COLO829 (cell line): Measurements from ENCODE around the gene LRRC53.
A peak's percentile ranks its signal among the peaks of the same experiment; 100 is the strongest.

Experiments used
- DNase-seq: peaks from one replicate; pipeline ENCODE4 v3.0.0; 2012; ENCODE audit warnings: low spot score

The LRRC53 gene

DNA sequence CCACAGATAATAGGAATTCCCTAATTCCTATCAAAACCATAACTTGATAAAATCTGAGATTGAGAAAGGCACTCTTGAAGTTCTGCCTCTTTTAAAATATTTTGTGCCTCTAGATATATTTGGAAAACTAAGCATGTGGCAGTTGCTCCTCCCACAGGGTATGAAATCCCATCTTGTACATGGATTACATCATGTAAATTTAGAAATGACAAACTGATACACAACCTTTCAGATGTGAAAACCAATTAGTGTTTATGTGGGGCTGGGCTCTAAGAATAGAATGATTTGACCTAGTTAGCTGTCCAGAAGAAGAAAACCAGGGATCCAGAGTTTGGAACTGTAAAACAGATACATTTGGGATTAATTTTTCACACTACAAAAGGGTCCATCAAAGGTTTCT lies 15.7 kb downstream of the LRRC53 start:
- no peak for DNase-seq

DNA sequence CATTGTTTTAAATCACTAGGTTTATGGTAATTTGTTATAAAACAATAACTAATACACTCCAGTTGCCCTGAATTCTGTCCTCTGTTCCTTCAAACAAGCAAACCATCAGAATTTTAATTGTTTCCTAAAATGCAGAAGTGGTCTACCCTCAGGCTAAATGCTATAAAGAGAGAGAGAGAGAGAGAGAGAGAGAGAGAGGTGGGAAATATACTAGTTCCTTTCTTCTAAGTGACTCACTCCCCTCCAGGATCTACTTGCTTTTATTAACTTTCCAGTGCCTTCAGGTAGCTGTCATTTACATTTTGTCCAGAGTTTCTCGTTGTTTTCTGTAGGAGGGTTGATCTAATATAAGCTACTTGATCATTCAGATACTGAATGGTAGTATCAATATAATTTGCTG lies 26.4 kb downstream of the LRRC53 start:
- peak; percentile 42 for DNase-seq

DNA sequence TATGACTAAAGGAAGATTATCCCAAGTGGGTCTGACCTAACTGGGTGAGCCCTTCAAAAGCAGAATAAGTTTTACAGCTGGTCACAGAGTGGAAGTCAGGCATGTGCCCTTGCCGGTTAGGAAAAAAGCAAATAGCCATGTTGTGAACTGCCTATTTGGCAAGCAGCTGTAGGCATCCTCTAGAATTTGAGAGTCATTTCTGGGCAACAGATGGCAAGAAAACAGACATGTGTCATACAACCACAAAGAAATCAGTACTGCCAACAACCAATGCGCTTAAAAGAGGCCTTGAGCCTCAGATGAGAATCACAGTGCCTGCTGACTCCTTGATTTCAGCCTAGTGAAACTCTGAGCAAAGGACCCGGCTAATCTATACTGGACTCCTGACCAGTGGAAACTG lies 26.8 kb downstream of the LRRC53 start:
- no peak for DNase-seq

DNA sequence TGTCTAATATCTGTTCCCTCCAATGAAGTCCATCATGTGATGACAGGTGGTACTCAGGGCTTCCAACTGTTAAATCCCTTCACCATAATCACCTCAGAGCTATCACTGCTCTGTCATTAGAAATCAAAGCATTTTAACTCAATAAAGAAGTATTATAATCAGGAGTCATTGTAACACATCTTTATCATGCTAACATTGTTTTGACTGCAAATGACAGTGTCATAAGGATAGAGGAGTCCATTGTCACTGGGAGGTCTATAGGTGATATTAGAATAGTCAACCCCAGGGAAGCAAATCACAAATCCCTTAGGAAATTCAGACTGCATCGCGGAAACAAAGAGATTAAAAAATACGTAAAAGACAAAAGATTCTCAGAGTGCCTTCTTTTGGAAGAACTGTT lies 30.8 kb downstream of the LRRC53 start:
- DNase-seq = no peak

DNA sequence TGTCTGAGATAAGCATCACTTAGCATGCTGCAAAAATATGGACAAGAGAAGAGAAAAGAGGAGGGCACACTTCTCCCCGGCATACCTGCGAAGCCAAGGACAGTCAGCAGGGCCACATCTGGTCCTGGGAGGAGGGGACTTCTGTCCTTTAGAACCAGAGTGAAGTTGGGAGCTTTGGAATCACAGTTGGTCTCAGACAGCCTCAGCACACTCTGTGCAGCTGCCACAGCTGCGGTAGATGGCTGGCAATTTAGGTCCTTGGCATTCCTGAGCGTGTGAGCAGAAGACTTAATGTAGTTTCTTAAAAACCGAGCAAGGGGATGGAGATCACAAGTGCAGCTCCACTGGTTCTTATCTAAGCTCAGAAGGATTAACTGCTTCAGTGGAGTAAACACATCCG lies 32.3 kb downstream of the LRRC53 start:
- no peak for DNase-seq

DNA sequence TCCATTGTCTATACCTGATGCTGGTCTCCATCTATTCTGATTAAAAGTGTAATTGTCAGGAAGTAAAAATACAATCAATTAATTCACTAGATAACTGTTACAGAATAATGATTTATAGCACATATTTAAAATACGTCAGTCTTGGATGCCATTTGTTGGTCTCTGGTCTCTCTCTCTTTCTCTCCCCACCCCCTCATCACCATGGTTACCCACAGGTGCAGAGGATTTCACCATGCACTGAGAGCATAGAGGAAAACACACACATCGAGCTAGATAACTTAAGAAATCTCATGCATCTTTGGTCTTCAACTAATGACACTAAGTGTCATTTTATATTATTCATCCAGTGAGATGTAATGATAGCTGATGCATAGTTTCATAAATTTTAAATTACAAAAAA lies 33.4 kb downstream of the LRRC53 start:
- no peak for DNase-seq

DNA sequence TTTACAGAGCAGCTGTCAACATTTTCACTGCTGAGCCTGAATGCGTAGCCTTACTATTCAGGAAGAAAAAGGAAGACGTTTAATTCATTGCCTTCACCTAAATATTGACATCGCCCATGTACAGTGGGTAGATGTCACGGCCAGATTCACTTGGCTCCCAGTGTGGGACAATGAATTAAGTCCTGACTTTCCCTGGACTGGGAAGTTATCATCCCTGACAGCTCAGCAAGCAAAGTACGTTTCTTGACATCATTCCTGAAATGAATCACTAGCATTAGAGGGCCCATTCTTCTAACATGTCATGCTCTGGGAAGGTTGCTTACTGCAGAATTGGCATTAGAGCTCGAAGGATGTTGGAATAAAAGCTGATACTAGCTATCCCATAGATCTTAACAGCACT lies 37.8 kb downstream of the LRRC53 start:
- DNase-seq = no peak

DNA sequence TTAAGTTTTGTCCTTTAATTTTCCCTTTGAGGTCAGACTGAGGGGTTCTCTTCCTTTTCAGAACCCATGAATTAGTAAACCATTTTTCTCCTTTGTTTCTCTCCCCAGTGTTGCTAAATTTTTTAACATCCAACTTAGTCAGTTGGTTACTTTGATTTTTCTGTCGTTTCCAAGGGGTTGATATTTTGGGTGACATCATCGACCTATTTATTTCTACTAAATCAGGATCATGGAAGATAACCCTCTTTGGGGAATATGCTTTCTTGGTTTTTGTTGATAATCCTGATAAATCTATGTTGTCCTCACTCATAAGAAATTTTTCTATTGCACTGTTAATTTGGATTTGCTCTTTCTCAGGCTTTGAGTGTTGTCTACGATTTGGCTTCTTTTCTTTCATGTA lies 40.9 kb downstream of the LRRC53 start:
- no peak for DNase-seq

DNA sequence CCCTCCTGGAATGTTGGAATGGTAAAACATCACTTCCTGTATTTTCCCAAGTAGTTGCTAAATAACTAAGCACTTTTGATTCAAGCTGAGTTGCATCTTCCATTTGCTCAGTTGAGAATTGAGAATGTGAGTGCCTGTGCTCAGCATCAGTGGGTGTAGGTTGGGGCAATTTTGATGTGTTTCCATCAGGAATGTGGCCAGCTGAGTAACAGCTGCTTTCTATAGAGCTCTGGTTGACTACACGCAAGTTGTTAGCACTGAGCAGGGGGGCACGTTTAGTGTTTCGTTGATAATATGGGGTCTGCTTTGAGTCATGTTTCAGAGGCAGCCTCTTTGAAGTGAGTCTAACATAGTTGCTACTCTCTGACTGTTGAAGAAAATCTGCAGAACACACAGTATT lies 41.5 kb downstream of the LRRC53 start:
- no peak for DNase-seq

DNA sequence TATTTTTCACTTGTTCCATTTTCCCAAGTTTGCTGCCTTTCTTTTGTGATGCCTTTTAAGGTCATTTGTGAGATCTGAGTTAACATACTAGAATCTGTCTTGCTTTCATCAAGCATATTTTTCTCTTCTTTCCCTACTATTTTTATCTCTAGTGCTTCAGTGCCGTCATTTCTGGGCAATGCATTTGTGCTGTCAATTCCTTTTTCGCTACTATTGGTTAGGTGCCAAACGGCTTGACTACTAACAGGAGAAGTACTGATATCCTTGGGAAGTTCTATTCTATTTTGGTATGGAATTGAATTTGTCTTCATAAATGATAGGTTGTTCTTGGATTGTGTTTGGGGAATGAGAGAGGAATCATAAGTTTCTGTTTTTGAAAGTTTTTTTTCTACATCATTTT lies 42.2 kb downstream of the LRRC53 start:
- DNase-seq = no peak

DNA sequence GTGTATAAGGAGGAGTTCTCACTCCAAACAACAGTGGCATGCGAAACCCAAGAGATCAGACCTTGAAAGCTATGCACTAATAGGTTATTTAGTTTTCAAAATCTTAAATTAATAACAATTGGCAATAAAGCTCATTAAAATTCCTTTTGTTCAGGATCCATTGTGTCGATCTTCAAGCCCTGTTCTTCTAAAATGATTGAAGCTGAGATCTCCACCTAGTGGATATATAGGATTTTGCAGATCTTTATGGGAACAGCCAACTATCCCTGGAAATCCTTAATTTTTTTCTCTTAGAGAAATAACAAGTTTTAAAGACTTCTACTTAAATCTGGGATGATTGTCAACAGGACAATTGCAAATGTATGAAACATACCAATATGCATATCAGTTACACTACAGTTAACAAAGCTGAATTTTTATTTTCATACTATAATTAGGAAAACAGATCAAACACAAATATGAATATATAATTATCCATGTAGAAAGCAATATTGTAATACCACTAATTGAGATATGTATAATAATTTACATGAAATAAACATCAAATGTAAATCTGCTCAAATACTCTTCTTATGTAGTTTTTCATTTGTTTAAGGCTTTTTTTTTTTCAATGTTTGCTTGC lies 43.3 kb downstream of the LRRC53 start:
- peak; percentile 49 for DNase-seq

DNA sequence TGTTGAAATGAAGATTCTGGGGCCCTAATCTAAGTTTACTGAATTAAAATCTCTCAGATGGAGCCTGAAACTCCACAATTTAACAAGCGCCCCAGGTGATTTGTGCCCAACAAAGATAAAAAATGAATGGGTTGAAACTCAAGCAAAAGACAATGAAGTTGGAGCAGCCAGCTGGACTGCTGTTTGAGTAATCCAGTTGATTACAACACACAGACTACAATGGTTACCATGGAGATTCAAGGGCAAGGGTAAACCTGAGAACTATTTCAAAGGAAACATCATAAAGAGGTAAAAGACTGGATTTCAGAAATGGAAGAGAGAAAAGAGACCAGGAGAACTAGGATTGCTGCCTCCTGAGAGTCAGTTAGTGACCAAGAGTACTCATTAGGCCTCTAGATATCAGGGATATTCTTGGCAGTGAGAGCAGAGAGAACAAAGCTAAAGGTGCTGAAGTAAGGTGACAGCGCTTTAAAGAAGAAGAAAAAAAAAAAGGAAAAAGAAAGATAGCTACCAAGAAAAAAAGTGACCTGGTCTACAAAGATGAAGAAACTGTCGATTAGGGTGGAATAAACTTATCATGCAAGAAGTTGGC lies 44.5 kb downstream of the LRRC53 start:
- no peak for DNase-seq

DNA sequence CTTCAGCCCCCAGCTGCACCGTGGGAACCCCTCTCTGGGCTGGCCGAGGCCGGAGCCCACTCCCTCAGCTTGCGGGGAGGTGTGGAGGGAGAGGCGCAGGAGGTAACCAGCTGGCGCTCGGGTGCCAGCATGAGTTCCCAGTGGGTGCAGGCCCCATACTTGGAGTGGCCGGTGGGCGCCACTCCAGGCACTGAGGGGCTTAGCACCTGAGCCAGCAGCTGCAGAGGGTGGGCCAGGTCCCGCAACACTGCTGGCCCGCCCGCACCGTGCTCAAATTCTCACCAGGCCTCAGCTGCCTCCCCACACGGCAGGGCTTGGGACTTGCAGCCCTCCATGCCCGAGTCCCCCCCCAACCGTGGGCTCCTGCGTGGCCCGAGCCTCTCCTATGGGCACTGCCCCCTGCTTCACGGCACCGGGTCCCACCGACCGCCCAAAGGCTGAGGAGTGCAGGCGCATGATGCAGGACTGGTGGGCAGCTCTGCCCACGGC lies 47.2 kb downstream of the LRRC53 start:
- DNase-seq = no peak

DNA sequence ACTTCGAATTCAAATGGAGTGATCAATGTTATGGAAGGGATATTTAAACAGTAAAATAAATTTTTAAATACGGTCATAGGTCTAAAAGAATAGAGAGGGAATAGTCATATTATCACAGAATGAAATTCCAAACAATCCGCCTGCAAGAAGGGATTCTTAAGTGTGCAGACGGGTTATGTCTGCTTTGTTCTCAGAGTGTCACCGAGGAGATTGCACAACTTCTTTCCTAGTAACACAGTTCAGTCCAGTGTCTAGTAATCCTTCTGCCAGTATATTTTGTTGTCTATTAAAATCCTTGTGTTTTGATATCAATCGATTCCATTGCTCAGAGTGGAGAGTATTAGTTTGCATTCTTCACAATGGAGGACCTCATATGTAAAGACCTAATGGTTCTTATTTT lies 48.4 kb downstream of the LRRC53 start:
- no peak for DNase-seq

DNA sequence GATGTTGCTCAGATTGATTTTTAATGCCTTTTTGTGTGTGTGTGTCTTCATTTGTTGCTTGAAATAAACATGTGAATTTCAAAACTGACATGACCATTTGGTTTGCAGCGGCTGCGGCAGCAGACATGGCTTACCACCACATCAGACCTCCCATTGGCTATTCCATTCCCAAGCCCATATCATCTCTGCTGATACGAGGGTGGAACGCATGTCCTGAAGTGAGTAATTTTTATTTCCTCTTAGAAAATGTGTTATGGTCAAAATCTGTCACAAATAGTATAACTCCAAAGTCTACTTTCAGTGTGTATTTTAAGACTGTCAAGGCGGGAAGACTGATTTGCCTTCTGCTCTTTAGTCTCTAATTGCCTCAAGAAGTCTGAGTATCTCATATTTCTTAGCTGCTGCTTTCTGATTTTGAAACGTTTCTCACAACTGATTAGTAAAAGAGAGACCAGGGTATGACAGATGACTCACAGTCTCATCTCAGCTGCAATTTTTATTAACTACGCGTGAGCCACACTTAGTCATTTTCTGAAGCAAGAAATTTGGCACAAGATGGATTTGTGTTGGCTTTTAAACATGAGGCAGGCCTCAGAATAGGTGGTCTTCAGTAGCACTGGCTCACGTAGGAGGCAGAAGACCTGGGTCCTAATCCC lies 49.0 kb downstream of the LRRC53 start:
- no peak for DNase-seq

DNA sequence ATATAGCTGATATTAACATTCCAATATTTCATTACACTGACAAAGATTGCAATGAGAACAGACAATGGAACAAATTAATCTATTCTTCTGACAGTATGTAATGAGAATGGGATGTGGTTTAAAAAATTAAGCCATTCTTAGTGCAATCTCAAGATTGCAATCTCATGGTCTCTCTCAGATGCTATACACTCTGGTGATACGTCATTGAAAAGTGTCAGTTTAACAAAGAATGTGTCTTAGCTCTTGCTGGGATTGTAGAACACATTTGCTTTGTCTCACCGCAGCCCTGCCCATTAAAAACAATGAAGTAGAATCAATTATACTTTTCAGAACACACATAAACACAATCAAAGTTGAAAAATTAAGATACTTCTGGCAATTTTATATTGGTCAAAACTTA lies 55.2 kb downstream of the LRRC53 start:
- no peak for DNase-seq

DNA sequence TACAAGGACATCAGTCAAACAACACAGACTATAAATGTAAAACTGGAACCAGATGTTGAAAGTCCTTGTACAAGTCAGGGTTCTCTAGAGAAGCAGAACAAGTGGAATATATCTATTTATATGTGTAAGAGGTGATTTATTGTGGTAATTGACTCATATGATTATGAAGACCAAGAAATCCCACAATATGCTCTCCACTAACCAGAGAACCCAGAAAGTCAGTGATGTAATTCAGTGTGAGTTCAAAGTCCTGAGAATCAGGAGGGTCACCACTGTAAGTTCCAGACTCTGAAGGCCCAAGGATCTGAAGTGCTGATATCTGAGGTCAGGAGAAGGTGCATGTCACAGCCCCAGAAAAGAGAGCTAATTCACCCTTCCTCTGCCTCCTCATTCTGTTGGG lies 57.0 kb downstream of the LRRC53 start:
- DNase-seq = no peak

DNA sequence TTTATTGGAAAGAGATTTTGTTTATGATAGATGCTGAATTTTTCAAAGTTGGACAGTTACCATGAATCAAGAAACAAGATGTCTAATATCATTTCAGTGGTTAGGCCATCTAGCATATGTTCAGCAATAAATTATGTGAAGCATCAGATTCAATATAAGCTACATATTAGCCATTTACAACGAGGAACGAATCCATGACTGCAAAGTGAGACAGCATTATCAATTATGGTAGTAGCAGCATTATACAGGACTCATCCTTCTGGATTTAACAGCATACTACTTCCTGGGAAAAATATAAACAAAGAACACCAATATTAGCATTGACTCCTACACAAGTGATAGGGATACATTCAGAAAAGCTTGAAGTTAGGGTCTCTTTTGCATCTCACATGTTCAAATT lies 59.1 kb downstream of the LRRC53 start:
- no peak for DNase-seq

DNA sequence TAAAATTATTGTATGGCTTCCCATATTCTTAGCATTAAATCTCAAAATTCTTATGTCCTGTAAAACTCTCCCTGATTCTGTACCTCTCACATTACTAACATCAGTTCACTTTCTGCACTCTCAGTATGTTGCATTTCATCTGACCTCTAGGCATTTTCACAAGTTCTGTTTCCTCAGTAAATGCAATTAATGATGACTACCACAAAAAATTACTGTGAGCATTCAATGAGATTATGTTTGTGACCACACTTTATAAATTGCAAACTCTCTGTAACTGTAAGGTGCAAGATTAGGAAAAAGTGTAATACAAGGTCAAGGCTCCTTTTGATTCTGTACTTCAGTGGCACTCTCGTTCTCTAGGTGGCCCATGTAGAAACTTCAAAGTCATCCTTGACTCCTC lies 60.4 kb downstream of the LRRC53 start:
- no peak for DNase-seq

DNA sequence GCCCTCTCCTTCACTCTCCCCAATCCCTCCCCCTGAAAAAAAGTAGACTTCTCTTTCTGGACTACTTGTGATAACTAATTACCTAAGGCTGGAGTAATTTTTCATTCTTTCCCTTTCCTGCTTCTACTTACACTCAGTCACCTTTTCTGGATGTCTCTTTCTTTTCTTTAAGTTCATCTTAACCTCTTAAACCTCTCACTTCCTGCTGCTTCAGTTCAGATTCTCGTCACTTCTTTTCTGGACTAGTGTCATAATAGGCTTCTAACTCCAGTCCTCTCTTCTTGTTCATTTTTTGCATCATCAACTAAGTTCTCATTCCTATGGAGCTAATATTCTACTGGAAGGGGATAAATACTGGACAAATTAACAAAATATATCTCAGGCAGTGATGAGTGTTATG lies 75.4 kb downstream of the LRRC53 start:
- DNase-seq = no peak

DNA sequence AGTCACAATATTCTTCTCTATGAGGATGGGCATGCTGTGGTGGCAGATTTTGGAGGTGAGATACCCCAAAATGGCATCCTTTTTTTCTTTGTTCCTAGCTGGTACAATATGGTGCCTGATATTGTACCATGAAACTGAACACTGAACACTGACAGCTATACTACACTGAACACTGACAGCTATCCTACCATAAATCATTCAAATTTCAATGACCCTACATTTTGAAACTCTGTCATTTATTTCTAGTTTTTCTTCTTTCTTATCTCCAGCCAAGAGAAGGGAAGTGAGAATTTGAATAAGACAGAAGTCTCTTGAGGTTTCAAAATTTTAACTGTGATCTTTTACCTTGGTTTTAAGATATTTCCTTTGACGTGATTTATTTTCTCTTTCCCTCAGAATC lies 76.3 kb downstream of the LRRC53 start:
- DNase-seq = no peak

DNA sequence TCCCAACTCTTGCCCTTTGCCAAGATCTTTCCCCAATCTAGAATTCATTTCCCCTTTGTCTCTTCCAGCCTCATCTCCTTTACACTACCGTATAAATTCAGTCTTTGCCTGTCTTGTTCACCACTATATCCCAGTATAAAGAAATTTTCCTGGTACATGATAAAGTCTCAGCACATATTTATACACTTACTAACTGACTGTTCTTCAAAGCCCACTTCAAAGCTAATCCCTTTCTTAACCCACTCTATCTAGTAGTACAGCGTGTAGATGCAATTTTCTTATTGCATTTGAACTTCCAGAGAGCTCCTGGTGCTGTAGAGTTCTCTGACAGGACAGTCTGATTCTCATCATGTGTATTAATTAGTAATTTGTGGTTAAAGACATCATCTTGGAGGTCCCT lies 78.1 kb downstream of the LRRC53 start:
- no peak for DNase-seq

DNA sequence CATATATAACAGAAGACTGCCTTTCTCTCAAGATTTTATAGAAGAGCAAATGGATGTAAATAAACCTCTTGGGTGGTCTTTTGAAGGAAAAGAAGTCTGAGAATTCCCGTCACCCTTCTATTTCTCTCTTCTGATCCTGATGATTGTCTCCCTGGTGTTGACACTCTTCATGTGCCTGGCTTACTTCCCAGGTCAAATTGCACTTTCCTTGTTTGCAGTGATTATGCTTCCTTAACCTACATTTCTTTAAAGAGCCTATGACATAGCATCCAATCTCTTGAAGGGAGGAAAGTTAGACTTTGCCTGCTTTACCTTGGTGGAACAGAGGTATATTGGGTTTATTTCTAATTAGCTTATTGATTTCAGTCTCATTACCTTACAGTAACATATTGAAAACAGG lies 80.1 kb downstream of the LRRC53 start:
- no peak for DNase-seq

DNA sequence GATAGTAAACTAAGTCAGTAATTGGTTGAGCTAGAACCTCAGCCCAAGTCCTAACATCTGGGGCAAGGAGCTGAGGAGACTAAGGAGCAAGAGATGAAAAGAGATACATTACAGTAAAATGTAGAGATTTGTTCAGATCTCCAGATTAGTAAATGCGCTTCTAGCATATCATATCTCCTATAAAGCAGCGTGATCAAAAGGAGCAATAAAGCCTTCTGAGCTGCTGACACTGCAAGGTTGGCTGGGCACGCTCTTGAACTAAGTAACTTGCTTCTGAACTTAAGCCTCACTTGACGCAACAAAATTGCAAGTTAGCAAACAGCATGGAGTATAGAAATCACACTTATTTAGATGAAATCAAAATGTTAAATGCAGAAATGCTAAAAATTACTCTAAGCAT lies 80.9 kb downstream of the LRRC53 start:
- no peak for DNase-seq
